Upper lobe of left lung (tissue), 4 donors: ENCODE measurements around the gene TP63.

ENCODE experiments used
- CTCF ChIP-seq, 6 experiments: fragments of 450-650 bp in 4 of 6; fragments of 200-600 bp in 2 of 6; sonication (generic) in 2 of 6; IDR thresholded peaks; one replicate each; pipeline ENCODE4 v1.5.1; 2016 to 2019; ENCODE audit warnings: antibody characterized with exemption in 6 of 6
- POLR2A ChIP-seq, 4 donors: fragments of 450-650 bp; IDR thresholded peaks; one replicate each; pipeline ENCODE4 v1.5.1; 2016 to 2017; ENCODE audit warnings: antibody characterized with exemption in 4 of 4, mild to moderate bottlenecking in 2 of 4

GRCh38 chr3:189655617-189656016 is 24.4 kb downstream of the TP63 start:
- TF ChIP-seq POLR2A (IDR thresholded peaks at IDR 0.05) (no peak), CTCF (IDR thresholded peaks at IDR 0.05) (no peak)
